ENCODE measurements around the gene CLIC6. TPM values are rescaled to one million over a fixed set of nuclear protein-coding genes. Genes with fewer than 3 reads are reported as not detected.

Gene CLIC6
- total and polyA plus RNA-seq, 2 of the 8 experiments (the other 6 are each of a cell fraction or from before 2014, with no cell fraction given) = 0.42 to 1.3 TPM

DNA sequence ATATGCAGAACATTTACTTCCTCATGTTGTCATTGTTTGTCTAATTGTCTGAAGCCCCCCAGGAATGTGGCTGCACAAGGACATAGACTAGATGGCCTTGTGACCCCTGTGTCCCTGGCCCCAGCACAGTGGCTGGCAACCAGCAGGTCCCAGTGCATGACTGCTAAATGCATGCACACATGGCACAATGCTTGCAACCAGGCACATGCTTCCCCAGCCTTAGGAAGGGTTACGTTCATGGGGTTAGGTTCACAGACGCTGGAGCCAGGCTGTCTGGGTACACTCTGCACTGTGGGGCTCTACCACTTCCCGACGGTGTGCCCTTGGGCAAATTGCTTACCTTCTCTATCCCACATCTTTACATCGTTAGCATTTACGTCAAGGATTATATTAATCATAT, 21.2 kb upstream of the CLIC6 start (continued):
- TF ChIP-seq, protein P1, sequence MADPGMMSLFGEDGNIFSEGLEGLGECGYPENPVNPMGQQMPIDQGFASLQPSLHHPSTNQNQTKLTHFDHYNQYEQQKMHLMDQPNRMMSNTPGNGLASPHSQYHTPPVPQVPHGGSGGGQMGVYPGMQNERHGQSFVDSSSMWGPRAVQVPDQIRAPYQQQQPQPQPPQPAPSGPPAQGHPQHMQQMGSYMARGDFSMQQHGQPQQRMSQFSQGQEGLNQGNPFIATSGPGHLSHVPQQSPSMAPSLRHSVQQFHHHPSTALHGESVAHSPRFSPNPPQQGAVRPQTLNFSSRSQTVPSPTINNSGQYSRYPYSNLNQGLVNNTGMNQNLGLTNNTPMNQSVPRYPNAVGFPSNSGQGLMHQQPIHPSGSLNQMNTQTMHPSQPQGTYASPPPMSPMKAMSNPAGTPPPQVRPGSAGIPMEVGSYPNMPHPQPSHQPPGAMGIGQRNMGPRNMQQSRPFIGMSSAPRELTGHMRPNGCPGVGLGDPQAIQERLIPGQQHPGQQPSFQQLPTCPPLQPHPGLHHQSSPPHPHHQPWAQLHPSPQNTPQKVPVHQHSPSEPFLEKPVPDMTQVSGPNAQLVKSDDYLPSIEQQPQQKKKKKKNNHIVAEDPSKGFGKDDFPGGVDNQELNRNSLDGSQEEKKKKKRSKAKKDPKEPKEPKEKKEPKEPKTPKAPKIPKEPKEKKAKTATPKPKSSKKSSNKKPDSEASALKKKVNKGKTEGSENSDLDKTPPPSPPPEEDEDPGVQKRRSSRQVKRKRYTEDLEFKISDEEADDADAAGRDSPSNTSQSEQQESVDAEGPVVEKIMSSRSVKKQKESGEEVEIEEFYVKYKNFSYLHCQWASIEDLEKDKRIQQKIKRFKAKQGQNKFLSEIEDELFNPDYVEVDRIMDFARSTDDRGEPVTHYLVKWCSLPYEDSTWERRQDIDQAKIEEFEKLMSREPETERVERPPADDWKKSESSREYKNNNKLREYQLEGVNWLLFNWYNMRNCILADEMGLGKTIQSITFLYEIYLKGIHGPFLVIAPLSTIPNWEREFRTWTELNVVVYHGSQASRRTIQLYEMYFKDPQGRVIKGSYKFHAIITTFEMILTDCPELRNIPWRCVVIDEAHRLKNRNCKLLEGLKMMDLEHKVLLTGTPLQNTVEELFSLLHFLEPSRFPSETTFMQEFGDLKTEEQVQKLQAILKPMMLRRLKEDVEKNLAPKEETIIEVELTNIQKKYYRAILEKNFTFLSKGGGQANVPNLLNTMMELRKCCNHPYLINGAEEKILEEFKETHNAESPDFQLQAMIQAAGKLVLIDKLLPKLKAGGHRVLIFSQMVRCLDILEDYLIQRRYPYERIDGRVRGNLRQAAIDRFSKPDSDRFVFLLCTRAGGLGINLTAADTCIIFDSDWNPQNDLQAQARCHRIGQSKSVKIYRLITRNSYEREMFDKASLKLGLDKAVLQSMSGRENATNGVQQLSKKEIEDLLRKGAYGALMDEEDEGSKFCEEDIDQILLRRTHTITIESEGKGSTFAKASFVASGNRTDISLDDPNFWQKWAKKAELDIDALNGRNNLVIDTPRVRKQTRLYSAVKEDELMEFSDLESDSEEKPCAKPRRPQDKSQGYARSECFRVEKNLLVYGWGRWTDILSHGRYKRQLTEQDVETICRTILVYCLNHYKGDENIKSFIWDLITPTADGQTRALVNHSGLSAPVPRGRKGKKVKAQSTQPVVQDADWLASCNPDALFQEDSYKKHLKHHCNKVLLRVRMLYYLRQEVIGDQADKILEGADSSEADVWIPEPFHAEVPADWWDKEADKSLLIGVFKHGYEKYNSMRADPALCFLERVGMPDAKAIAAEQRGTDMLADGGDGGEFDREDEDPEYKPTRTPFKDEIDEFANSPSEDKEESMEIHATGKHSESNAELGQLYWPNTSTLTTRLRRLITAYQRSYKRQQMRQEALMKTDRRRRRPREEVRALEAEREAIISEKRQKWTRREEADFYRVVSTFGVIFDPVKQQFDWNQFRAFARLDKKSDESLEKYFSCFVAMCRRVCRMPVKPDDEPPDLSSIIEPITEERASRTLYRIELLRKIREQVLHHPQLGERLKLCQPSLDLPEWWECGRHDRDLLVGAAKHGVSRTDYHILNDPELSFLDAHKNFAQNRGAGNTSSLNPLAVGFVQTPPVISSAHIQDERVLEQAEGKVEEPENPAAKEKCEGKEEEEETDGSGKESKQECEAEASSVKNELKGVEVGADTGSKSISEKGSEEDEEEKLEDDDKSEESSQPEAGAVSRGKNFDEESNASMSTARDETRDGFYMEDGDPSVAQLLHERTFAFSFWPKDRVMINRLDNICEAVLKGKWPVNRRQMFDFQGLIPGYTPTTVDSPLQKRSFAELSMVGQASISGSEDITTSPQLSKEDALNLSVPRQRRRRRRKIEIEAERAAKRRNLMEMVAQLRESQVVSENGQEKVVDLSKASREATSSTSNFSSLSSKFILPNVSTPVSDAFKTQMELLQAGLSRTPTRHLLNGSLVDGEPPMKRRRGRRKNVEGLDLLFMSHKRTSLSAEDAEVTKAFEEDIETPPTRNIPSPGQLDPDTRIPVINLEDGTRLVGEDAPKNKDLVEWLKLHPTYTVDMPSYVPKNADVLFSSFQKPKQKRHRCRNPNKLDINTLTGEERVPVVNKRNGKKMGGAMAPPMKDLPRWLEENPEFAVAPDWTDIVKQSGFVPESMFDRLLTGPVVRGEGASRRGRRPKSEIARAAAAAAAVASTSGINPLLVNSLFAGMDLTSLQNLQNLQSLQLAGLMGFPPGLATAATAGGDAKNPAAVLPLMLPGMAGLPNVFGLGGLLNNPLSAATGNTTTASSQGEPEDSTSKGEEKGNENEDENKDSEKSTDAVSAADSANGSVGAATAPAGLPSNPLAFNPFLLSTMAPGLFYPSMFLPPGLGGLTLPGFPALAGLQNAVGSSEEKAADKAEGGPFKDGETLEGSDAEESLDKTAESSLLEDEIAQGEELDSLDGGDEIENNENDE (IDR thresholded peaks at IDR 0.05; ENCODE audit: insufficient replicate concordance, low read length) = no peak
- no peak for TF ChIP-seq EP300 (IDR thresholded peaks at IDR 0.05; ENCODE audit: borderline replicate concordance in 1 of 2, low read depth in 2 of 2, low read length in 2 of 2)
- TF ChIP-seq RBBP5 (IDR thresholded peaks at IDR 0.05; ENCODE audit: borderline replicate concordance, low read depth, low read length) = no peak
- TF ChIP-seq RXRA (IDR thresholded peaks at IDR 0.05; ENCODE audit: insufficient read depth, low read depth, low read length) = no peak
- no peak for TF ChIP-seq HDAC6 (IDR thresholded peaks at IDR 0.05; ENCODE audit: low read depth, low read length)
- no peak for TF ChIP-seq CEBPB (IDR thresholded peaks at IDR 0.05; ENCODE audit: low read depth, low read length)
- no peak for TF ChIP-seq KDM4A (IDR thresholded peaks at IDR 0.05; ENCODE audit: low read depth, low read length, severe bottlenecking)
- TF ChIP-seq CTBP2 (IDR thresholded peaks at IDR 0.05; ENCODE audit: borderline replicate concordance, insufficient read depth, insufficient read length, low read length) = no peak
- TF ChIP-seq TCF12 (IDR thresholded peaks at IDR 0.05; ENCODE audit: low read depth, low read length) = no peak
- no peak for TF ChIP-seq ZNF274 (IDR thresholded peaks at IDR 0.05; ENCODE audit: borderline replicate concordance, extremely low read depth, low read length)
- TF ChIP-seq GABPA (IDR thresholded peaks at IDR 0.05; ENCODE audit: borderline replicate concordance, insufficient read depth, low read length) = no peak
- no peak for TF ChIP-seq MAFK (IDR thresholded peaks at IDR 0.05; ENCODE audit: low read depth, low read length)
